SK-N-SH treated with all-trans-retinoic acid at 6 μM for 48 hours (cell line): Measurements from ENCODE around the gene LRRC15.

Experiments used
- ATAC-seq: fragments of 200-7000 bp; cut with Tn5 transposase; 3 replicates; pipeline ENCODE4 v1.9.1; 2020; ENCODE audit warnings: mild to moderate bottlenecking, moderate library complexity
- ARNTL ChIP-seq: fragments of 450-650 bp; formaldehyde crosslinking; IDR thresholded peaks from 2 replicates; pipeline ENCODE4 v1.5.0; 2020; ENCODE audit warnings: low read depth, mild to moderate bottlenecking, moderate library complexity, borderline replicate concordance
- BACH2 ChIP-seq: fragments of 250-450 bp; sonication (Bioruptor Pico); IDR thresholded peaks from 2 replicates; pipeline ENCODE4 v1.9.0; 2021; ENCODE audit warnings: mild to moderate bottlenecking, borderline replicate concordance
- ESRRG ChIP-seq: fragments of 250-450 bp; sonication (Bioruptor Pico); IDR thresholded peaks from 2 replicates; pipeline ENCODE4 v1.6.1; 2021; ENCODE audit warnings: mild to moderate bottlenecking
- GLIS3 ChIP-seq: fragments of 250-450 bp; sonication (Bioruptor Pico); IDR thresholded peaks from 2 replicates; pipeline ENCODE4 v1.5.0; 2020; ENCODE audit warnings: mild to moderate bottlenecking, moderate library complexity
- ISL1 ChIP-seq: fragments of 250-450 bp; sonication (Bioruptor Pico); IDR thresholded peaks from 2 replicates; pipeline ENCODE4 v2.1.2; 2022; ENCODE audit warnings: mild to moderate bottlenecking, moderate library complexity
- OSR1 ChIP-seq: fragments of 250-450 bp; sonication (Bioruptor Pico); IDR thresholded peaks from 2 replicates; pipeline ENCODE4 v1.8.0; 2022; ENCODE audit warnings: moderate library complexity, mild to moderate bottlenecking, inconsistent platforms
- PPARA ChIP-seq: fragments of 250-450 bp; sonication (Bioruptor Pico); IDR thresholded peaks from 2 replicates; pipeline ENCODE4 v1.5.0; 2020; ENCODE audit warnings: mild to moderate bottlenecking, borderline replicate concordance
- RARB ChIP-seq: fragments of 250-450 bp; sonication (Bioruptor Pico); IDR thresholded peaks from 2 replicates; pipeline ENCODE4 v1.8.0; 2021; ENCODE audit warnings: mild to moderate bottlenecking, moderate library complexity
- SNAI2 ChIP-seq: fragments of 250-450 bp; sonication (Bioruptor Pico); IDR thresholded peaks from 2 replicates; pipeline ENCODE4 v1.5.0; 2020; ENCODE audit warnings: mild to moderate bottlenecking, moderate library complexity
- TCF4 ChIP-seq: fragments of 250-450 bp; sonication (Bioruptor Pico); IDR thresholded peaks from 2 replicates; pipeline ENCODE4 v1.8.0; 2021; ENCODE audit warnings: mild to moderate bottlenecking, moderate library complexity, borderline replicate concordance
- TOX ChIP-seq: fragments of 250-450 bp; sonication (Bioruptor Pico); IDR thresholded peaks from 2 replicates; pipeline ENCODE4 v1.8.0; 2021; ENCODE audit warnings: mild to moderate bottlenecking, moderate library complexity, borderline replicate concordance
- ZC3H10 ChIP-seq: fragments of 250-450 bp; sonication (Bioruptor Pico); IDR thresholded peaks from 2 replicates; pipeline ENCODE4 v1.5.1; 2021; ENCODE audit warnings: mild to moderate bottlenecking, moderate library complexity
- ZFP3 ChIP-seq: fragments of 250-450 bp; sonication (Bioruptor Pico); IDR thresholded peaks from 2 replicates; pipeline ENCODE4 v1.5.0; 2020; ENCODE audit warnings: mild to moderate bottlenecking, moderate library complexity
- ZFP30 ChIP-seq: fragments of 450-650 bp; formaldehyde crosslinking; IDR thresholded peaks from 2 replicates; pipeline ENCODE4 v1.5.0; 2022; ENCODE audit warnings: mild to moderate bottlenecking, moderate library complexity
- ZNF565 ChIP-seq: fragments of 450-650 bp; formaldehyde crosslinking; conservative IDR thresholded peaks from 2 replicates; pipeline ENCODE4 v1.5.0; 2020; ENCODE audit warnings: low read depth, mild to moderate bottlenecking, moderate library complexity
- ZNF70 ChIP-seq: fragments of 450-650 bp; formaldehyde crosslinking; IDR thresholded peaks from 2 replicates; pipeline ENCODE4 v1.5.0; 2020; ENCODE audit warnings: mild to moderate bottlenecking, moderate library complexity
- ZNF8 ChIP-seq: fragments of 450-650 bp; formaldehyde crosslinking; IDR thresholded peaks from 2 replicates; pipeline ENCODE4 v1.5.0; 2020; ENCODE audit warnings: mild to moderate bottlenecking, moderate library complexity
- TF ChIP-seq, protein P1 (sequence below): fragments of 250-450 bp; sonication (Bioruptor Pico); IDR thresholded peaks from 2 replicates; pipeline ENCODE4 v1.5.1; 2020; ENCODE audit warnings: low read depth, mild to moderate bottlenecking, moderate library complexity
- TF ChIP-seq, protein P2 (sequence below): fragments of 250-450 bp; sonication (Bioruptor Pico); IDR thresholded peaks from 2 replicates; pipeline ENCODE4 v1.8.0; 2021; ENCODE audit warnings: low read depth, mild to moderate bottlenecking, moderate library complexity, borderline replicate concordance
- TF ChIP-seq, protein P3 (sequence below): fragments of 250-450 bp; sonication (Bioruptor Pico); IDR thresholded peaks from 2 replicates; pipeline ENCODE4 v1.8.0; 2020; ENCODE audit warnings: mild to moderate bottlenecking, moderate library complexity, borderline replicate concordance
- TF ChIP-seq, protein P4 (sequence below): fragments of 250-450 bp; sonication (Bioruptor Pico); IDR thresholded peaks from 2 replicates; pipeline ENCODE4 v1.5.1; 2021; ENCODE audit warnings: mild to moderate bottlenecking, moderate library complexity
- TF ChIP-seq, protein P5 (sequence below): fragments of 250-450 bp; sonication (Bioruptor Pico); IDR thresholded peaks from 2 replicates; pipeline ENCODE4 v1.5.0; 2020; ENCODE audit warnings: mild to moderate bottlenecking, moderate library complexity

LRRC15 gene

DNA sequence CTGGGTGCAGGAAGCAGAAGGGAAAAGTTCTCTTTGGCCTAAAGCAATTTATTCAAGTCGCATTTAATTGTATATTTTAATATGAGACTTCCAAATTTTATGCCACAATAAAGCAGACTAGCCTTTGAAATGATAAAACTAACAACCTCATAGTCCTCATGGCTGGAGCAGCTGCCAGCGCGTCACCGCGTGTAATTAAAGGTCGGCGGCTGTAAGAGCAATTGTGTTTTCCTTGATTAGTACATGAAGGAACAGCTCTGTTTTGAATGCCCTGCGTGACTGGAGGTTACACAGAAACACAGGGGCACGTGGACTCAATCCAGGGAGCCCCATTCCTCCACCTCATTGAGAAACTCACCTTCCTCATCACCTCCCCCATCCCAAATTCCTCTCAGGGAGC lies 10.1 kb upstream of the LRRC15 start:
- TF ChIP-seq TOX (no peak), ISL1 (no peak), ZFP30 (CRISPR knock-in tag) (no peak), RARB (CRISPR knock-in tag) (no peak), ARNTL (CRISPR knock-in tag) (no peak), OSR1 (CRISPR knock-in tag) (no peak), ZNF8 (CRISPR knock-in tag) (no peak), GLIS3 (CRISPR knock-in tag) (no peak), ZC3H10 (no peak), ZNF70 (CRISPR knock-in tag) (no peak), ZNF565 (CRISPR knock-in tag) (no peak), ZFP3 (CRISPR knock-in tag) (no peak), BACH2 (no peak), TCF4 (CRISPR knock-in tag) (no peak)
- TF ChIP-seq, protein P1, sequence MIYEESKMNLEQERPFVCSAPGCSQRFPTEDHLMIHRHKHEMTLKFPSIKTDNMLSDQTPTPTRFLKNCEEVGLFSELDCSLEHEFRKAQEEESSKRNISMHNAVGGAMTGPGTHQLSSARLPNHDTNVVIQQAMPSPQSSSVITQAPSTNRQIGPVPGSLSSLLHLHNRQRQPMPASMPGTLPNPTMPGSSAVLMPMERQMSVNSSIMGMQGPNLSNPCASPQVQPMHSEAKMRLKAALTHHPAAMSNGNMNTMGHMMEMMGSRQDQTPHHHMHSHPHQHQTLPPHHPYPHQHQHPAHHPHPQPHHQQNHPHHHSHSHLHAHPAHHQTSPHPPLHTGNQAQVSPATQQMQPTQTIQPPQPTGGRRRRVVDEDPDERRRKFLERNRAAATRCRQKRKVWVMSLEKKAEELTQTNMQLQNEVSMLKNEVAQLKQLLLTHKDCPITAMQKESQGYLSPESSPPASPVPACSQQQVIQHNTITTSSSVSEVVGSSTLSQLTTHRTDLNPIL (CRISPR knock-in tag) = no peak
- TF ChIP-seq, protein P2, sequence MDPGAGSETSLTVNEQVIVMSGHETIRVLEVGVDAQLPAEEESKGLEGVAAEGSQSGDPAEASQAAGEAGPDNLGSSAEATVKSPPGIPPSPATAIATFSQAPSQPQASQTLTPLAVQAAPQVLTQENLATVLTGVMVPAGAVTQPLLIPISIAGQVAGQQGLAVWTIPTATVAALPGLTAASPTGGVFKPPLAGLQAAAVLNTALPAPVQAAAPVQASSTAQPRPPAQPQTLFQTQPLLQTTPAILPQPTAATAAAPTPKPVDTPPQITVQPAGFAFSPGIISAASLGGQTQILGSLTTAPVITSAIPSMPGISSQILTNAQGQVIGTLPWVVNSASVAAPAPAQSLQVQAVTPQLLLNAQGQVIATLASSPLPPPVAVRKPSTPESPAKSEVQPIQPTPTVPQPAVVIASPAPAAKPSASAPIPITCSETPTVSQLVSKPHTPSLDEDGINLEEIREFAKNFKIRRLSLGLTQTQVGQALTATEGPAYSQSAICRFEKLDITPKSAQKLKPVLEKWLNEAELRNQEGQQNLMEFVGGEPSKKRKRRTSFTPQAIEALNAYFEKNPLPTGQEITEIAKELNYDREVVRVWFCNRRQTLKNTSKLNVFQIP (CRISPR knock-in tag) = no peak
- TF ChIP-seq, protein P3, sequence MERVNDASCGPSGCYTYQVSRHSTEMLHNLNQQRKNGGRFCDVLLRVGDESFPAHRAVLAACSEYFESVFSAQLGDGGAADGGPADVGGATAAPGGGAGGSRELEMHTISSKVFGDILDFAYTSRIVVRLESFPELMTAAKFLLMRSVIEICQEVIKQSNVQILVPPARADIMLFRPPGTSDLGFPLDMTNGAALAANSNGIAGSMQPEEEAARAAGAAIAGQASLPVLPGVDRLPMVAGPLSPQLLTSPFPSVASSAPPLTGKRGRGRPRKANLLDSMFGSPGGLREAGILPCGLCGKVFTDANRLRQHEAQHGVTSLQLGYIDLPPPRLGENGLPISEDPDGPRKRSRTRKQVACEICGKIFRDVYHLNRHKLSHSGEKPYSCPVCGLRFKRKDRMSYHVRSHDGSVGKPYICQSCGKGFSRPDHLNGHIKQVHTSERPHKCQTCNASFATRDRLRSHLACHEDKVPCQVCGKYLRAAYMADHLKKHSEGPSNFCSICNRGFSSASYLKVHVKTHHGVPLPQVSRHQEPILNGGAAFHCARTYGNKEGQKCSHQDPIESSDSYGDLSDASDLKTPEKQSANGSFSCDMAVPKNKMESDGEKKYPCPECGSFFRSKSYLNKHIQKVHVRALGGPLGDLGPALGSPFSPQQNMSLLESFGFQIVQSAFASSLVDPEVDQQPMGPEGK (CRISPR knock-in tag) = no peak
- TF ChIP-seq, protein P4, sequence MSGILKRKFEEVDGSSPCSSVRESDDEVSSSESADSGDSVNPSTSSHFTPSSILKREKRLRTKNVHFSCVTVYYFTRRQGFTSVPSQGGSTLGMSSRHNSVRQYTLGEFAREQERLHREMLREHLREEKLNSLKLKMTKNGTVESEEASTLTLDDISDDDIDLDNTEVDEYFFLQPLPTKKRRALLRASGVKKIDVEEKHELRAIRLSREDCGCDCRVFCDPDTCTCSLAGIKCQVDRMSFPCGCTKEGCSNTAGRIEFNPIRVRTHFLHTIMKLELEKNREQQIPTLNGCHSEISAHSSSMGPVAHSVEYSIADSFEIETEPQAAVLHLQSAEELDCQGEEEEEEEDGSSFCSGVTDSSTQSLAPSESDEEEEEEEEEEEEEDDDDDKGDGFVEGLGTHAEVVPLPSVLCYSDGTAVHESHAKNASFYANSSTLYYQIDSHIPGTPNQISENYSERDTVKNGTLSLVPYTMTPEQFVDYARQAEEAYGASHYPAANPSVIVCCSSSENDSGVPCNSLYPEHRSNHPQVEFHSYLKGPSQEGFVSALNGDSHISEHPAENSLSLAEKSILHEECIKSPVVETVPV (CRISPR knock-in tag) = no peak
- TF ChIP-seq, protein P5, sequence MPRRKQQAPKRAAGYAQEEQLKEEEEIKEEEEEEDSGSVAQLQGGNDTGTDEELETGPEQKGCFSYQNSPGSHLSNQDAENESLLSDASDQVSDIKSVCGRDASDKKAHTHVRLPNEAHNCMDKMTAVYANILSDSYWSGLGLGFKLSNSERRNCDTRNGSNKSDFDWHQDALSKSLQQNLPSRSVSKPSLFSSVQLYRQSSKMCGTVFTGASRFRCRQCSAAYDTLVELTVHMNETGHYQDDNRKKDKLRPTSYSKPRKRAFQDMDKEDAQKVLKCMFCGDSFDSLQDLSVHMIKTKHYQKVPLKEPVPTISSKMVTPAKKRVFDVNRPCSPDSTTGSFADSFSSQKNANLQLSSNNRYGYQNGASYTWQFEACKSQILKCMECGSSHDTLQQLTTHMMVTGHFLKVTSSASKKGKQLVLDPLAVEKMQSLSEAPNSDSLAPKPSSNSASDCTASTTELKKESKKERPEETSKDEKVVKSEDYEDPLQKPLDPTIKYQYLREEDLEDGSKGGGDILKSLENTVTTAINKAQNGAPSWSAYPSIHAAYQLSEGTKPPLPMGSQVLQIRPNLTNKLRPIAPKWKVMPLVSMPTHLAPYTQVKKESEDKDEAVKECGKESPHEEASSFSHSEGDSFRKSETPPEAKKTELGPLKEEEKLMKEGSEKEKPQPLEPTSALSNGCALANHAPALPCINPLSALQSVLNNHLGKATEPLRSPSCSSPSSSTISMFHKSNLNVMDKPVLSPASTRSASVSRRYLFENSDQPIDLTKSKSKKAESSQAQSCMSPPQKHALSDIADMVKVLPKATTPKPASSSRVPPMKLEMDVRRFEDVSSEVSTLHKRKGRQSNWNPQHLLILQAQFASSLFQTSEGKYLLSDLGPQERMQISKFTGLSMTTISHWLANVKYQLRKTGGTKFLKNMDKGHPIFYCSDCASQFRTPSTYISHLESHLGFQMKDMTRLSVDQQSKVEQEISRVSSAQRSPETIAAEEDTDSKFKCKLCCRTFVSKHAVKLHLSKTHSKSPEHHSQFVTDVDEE = no peak
- no peak for ATAC-seq

DNA sequence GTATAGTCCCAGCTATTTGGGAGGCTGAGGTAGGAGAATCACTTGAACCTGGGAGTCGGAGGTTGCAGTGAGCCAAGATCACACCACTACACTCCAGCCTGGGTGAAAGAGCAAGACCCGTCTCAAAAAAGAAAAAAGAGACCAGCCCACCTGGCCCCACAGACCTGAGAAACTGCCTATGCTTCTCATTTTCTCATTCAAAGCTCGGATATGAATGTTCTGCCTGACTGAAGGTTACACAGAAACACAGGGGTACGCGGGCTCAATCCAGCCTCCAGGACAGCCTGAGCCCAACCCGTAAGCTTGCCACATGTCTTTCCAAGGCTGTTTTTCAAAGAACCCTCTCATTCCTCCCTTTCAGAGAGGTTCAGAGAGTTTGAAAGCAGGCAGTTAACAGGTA lies 9.7 kb upstream of the LRRC15 start:
- no peak for TF ChIP-seq ARNTL (CRISPR knock-in tag)
- no peak for TF ChIP-seq SNAI2 (CRISPR knock-in tag)
- TF ChIP-seq, protein P2 (CRISPR knock-in tag) = no peak
- no peak for TF ChIP-seq GLIS3 (CRISPR knock-in tag)
- TF ChIP-seq, protein P4 (CRISPR knock-in tag) = no peak
- TF ChIP-seq ESRRG = no peak
- no peak for TF ChIP-seq ZFP30 (CRISPR knock-in tag)
- TF ChIP-seq PPARA (CRISPR knock-in tag) = no peak
- no peak for TF ChIP-seq ZC3H10
- TF ChIP-seq, protein P1 (CRISPR knock-in tag) = no peak
- TF ChIP-seq TCF4 (CRISPR knock-in tag) = no peak
- no peak for TF ChIP-seq ZNF565 (CRISPR knock-in tag)
- no peak for TF ChIP-seq ISL1
- TF ChIP-seq ZFP3 (CRISPR knock-in tag) = no peak
- TF ChIP-seq OSR1 (CRISPR knock-in tag) = no peak
- TF ChIP-seq, all 23 proteins: peak for 0
- no peak for ATAC-seq
